DMS53 treated with DMSO at 0.1 percent for 48 hours (cell line): ENCODE measurements around the gene BBS1.
"Not testable (repeated sequence)": the region's sequence is repeated elsewhere in the genome, so short reads cannot be mapped to it uniquely, and the experiment has no call there.

Experiments used
- DNase-seq: peaks from one replicate; lab custom pipeline; 2025; ENCODE audit not compliant: unreplicated experiment; lab: John Stamatoyannopoulos, UW

Gene BBS1

GRCh38 chr11:66524304-66525040 lies 14.0 kb downstream of the BBS1 start:
- DNase-seq, result no peak

GRCh38 chr11:66529069-66529468 lies 18.6 kb downstream of the BBS1 start:
- no peak for DNase-seq

- DNase-seq, result no peak
Measured at GRCh38 chr11:66529655-66530054, 19.2 kb downstream of the BBS1 start.

- no peak for DNase-seq
Measured at GRCh38 chr11:66530927-66531709, 20.7 kb downstream of the BBS1 start.

GRCh38 chr11:66531841-66532240 lies 21.4 kb downstream of the BBS1 start:
- DNase-seq, result no peak

- no peak for DNase-seq
Measured at GRCh38 chr11:66532784-66533183, 22.3 kb downstream of the BBS1 start.

- no peak for DNase-seq
Measured at GRCh38 chr11:66539170-66539869, 28.9 kb downstream of the BBS1 start.

- DNase-seq, result no peak
Measured at GRCh38 chr11:66539870-66540213, 29.4 kb downstream of the BBS1 start.

- DNase-seq, result not testable (repeated sequence)
Measured at GRCh38 chr11:66540598-66540997, 30.2 kb downstream of the BBS1 start.

- DNase-seq, result no peak
Measured at GRCh38 chr11:66541892-66542291, 31.5 kb downstream of the BBS1 start.

GRCh38 chr11:66542362-66542761 lies 31.9 kb downstream of the BBS1 start:
- DNase-seq, result no peak

GRCh38 chr11:66543263-66544107 lies 33.0 kb downstream of the BBS1 start:
- DNase-seq, result no peak

- not testable (repeated sequence) for DNase-seq
Measured at GRCh38 chr11:66544952-66545351, 34.5 kb downstream of the BBS1 start.

- peak; percentile 98 for DNase-seq
Measured at GRCh38 chr11:66545701-66546367, 35.4 kb downstream of the BBS1 start, which contains the start of gene ZDHHC24. ZDHHC24 (minus strand) TSS chr11:66546048; CDS start chr11:66546003, 45 bp downstream.

- DNase-seq, result no peak
Measured at GRCh38 chr11:66546368-66546965, 36.0 kb downstream of the BBS1 start, which contains the start of gene ACTN3. ACTN3 (plus strand) TSS chr11:66546903; CDS start chr11:66546938, 35 bp downstream.

- DNase-seq, result no peak
Measured at GRCh38 chr11:66546966-66547661, 36.7 kb downstream of the BBS1 start.

- no peak for DNase-seq
Measured at GRCh38 chr11:66547662-66548009, 37.2 kb downstream of the BBS1 start.

GRCh38 chr11:66548041-66548440 lies 37.6 kb downstream of the BBS1 start:
- no peak for DNase-seq
